HepG2 (cell line): Measurements from ENCODE around the gene POLR2M. TPM values are rescaled to one million over a fixed set of nuclear protein-coding genes. Genes with fewer than 3 reads are reported as not detected.

Source experiments
- ATAC-seq: fragments of 200-7000 bp; cut with Tn5 transposase; 3 replicates; pipeline ENCODE4 v1.9.1; 2020; ENCODE audit warnings: mild to moderate bottlenecking, moderate library complexity
- BruUV-seq: library from RNA; stranded (reverse); fragments of 400-500 nt; replicated peaks from 2 replicates; lab custom pipeline; 2021; lab: Mats Ljungman, UMichigan
- CTCF ChIA-PET: fragments of 300-600 bp; formaldehyde crosslinking; extraction: SDS; loops from one replicate; lab custom pipeline; 2021; ENCODE audit warnings: low total read pairs, inconsistent platforms, low intra/inter-chr PET ratio; lab: Yijun Ruan, JAX
- POLR2A ChIA-PET: fragments of 350-600 bp; sonication (Branson Sonifier 250); formaldehyde crosslinking; loops from one replicate; lab custom pipeline; 2020; ENCODE audit warnings: antibody characterized with exemption, inconsistent platforms; lab: Yijun Ruan, JAX
- DNase-seq: peaks from one replicate; pipeline ENCODE4 v3.0.0-alpha.2; 2015; ENCODE audit warnings: low spot score
- FAIRE-seq: peaks from 3 replicates; lab custom pipeline; 2011; peaks lifted over from hg19 to GRCh38; lab: Jason Lieb, UNC
- H2AFZ ChIP-seq: one replicate; pipeline ENCODE4 v1.6.1; 2011; ENCODE audit warnings: low read length, inconsistent platforms
- H3K27ac ChIP-seq: fragments of 300-600 bp; 3 replicates; pipeline ENCODE4 v1.8.0; 2011; ENCODE audit warnings: mixed run types, mild to moderate bottlenecking, mixed read lengths, low read length, inconsistent platforms; ENCODE audit not compliant: insufficient read depth; ENCODE audit errors: extremely low read length
- H3K27me3 ChIP-seq, 2 experiments: fragments of 200-600 bp in 1 of 2; 2 replicates in 1 of 2; 3 replicates in 1 of 2; pipeline versions ENCODE4 v1.6.0 to v1.8.0; 2011; ENCODE audit warnings: low read length in 2 of 2, mild to moderate bottlenecking in 2 of 2, moderate library complexity in 2 of 2, inconsistent platforms in 1 of 2; ENCODE audit not compliant: insufficient read depth in 2 of 2, control insufficient read depth in 1 of 2
- H3K36me3 ChIP-seq, 2 experiments: fragments of 200-600 bp in 1 of 2; replicated peaks in 1 of 2; 2 replicates in 1 of 2; 3 replicates in 1 of 2; pipeline versions ENCODE4 v1.5.1 to v1.8.0; 2011; ENCODE audit warnings: low read length in 2 of 2, inconsistent platforms in 1 of 2; ENCODE audit not compliant: insufficient read depth in 2 of 2, control insufficient read depth in 1 of 2
- H3K4me1 ChIP-seq: 2 replicates; pipeline ENCODE4 v1.5.1; 2012; ENCODE audit warnings: low read length, inconsistent platforms; ENCODE audit not compliant: insufficient read depth
- H3K4me2 ChIP-seq: 2 replicates; pipeline ENCODE4 v1.6.0; 2011; ENCODE audit warnings: low read depth, low read length, inconsistent platforms
- H3K4me3 ChIP-seq, 3 experiments: fragments of 200-600 bp in 1 of 3; sonication (generic), shearing (Covaris generic) in 1 of 3; replicated peaks in 1 of 3; 2 replicates each; pipeline ENCODE4 v1.5.1; 2011 to 2016; ENCODE audit warnings: low read length in 3 of 3, inconsistent platforms in 2 of 3, low read depth in 2 of 3, mild to moderate bottlenecking in 2 of 3, control low read depth in 1 of 3, mixed read lengths in 1 of 3; ENCODE audit not compliant: insufficient read depth in 1 of 3
- H3K79me2 ChIP-seq: one replicate; pipeline ENCODE4 v1.6.1; 2011; ENCODE audit warnings: low read length, inconsistent platforms; ENCODE audit not compliant: insufficient read depth
- H3K9ac ChIP-seq: 2 replicates; pipeline ENCODE4 v1.6.0; 2011; ENCODE audit warnings: mild to moderate bottlenecking, low read depth, low read length, inconsistent platforms; ENCODE audit not compliant: insufficient read depth
- H3K9me3 ChIP-seq: 2 replicates; pipeline ENCODE4 v1.5.1; 2012; ENCODE audit warnings: mild to moderate bottlenecking, low read length
- H4K20me1 ChIP-seq: 2 replicates; pipeline ENCODE4 v1.6.0; 2011; ENCODE audit warnings: inconsistent platforms, mild to moderate bottlenecking, low read length, moderate library complexity; ENCODE audit not compliant: insufficient read depth
- GABPB1 ChIP-seq: IDR thresholded peaks from 2 replicates; pipeline ENCODE4 v1.6.1; 2016; ENCODE audit warnings: mild to moderate bottlenecking, missing genetic modification reagents, moderate library complexity, missing compliant biosample characterization
- HOXA9 ChIP-seq: sonication (generic); formaldehyde crosslinking; IDR thresholded peaks from 2 replicates; pipeline ENCODE4 v1.8.1; 2022; ENCODE audit warnings: missing genetic modification reagents, mild to moderate bottlenecking, moderate library complexity, borderline replicate concordance
- JUND ChIP-seq: sonication (generic); formaldehyde crosslinking; IDR thresholded peaks from 2 replicates; pipeline ENCODE4 v1.8.0; 2022; ENCODE audit warnings: mild to moderate bottlenecking, missing genetic modification reagents
- KDM1A ChIP-seq: IDR thresholded peaks from 2 replicates; pipeline ENCODE4 v1.6.1; 2016; ENCODE audit warnings: missing compliant biosample characterization
- KDM5A ChIP-seq: fragments of 200-600 bp; sonication (generic); IDR thresholded peaks from 2 replicates; pipeline ENCODE4 v1.7.0; 2018; ENCODE audit warnings: antibody characterized with exemption, mild to moderate bottlenecking, low read length, borderline replicate concordance
- NFE2L2 ChIP-seq: fragments of 150-350 bp; IDR thresholded peaks from 2 replicates; pipeline ENCODE4 v1.6.1; 2014; ENCODE audit warnings: low read length
- RNF219 ChIP-seq: sonication (generic); formaldehyde crosslinking; IDR thresholded peaks from 2 replicates; pipeline ENCODE4 v1.5.0; 2020; ENCODE audit warnings: mild to moderate bottlenecking, missing genetic modification reagents
- SMYD3 ChIP-seq: sonication (generic); formaldehyde crosslinking; IDR thresholded peaks from 2 replicates; pipeline ENCODE4 v1.8.1; 2023; ENCODE audit warnings: mild to moderate bottlenecking, missing genetic modification reagents
- SP4 ChIP-seq: sonication (generic); formaldehyde crosslinking; IDR thresholded peaks from 2 replicates; pipeline ENCODE4 v1.8.1; 2023; ENCODE audit warnings: mild to moderate bottlenecking, missing genetic modification reagents
- STAG1 ChIP-seq: sonication (generic); formaldehyde crosslinking; IDR thresholded peaks from 2 replicates; pipeline ENCODE4 v1.4.0; 2020; ENCODE audit warnings: missing genetic modification reagents
- TRIM22 ChIP-seq: fragments of 450-650 bp; IDR thresholded peaks from 2 replicates; pipeline ENCODE4 v1.6.1; 2017
- ZHX2 ChIP-seq, 2 experiments: sonication (generic) in 1 of 2; formaldehyde crosslinking in 1 of 2; IDR thresholded peaks; 2 replicates each; pipeline versions ENCODE4 v1.6.1 to v1.9.0; 2014 to 2022; ENCODE audit warnings: antibody characterized with exemption in 1 of 2, borderline replicate concordance in 1 of 2, inconsistent platforms in 1 of 2, low read depth in 1 of 2, missing genetic modification reagents in 1 of 2
- ZNF772 ChIP-seq: sonication (generic); formaldehyde crosslinking; IDR thresholded peaks from 2 replicates; pipeline ENCODE4 v1.5.0; 2020; ENCODE audit warnings: mild to moderate bottlenecking, missing genetic modification reagents
- WGBS: methylation state at CpG from one replicate; pipeline ENCODE4 v1.1.6; 2017; ENCODE audit warnings: low lambda C conversion rate; 5-methylcytosine and 5-hydroxymethylcytosine counted together
- in situ Hi-C: cut with HindIII; loops from 2 replicates; pipeline ENCODE4 v1.10.0; 2017; ENCODE audit warnings: low pct_unique_long_range_greater_than_20kb; ENCODE audit not compliant: extremely low pct_ligation_motif_present
- intact Hi-C: fragments of 100-400 bp; cut with micrococcal nuclease; formaldehyde crosslinking; loops from one replicate; pipeline ENCODE4 v1.10.0; 2022; ENCODE audit not compliant: unreplicated experiment
- polyA plus RNA-seq, 8 experiments: library from polyadenylated mRNA; depleted of rRNA in 3 of 8; stranded (reverse) in 7 of 8; unstranded in 1 of 8; fragments of >200 nt; fragmentation: Illumina TruSeq in 4 of 8; extraction: Trizol in 4 of 8; gene quantifications; 2 replicates each; pipeline versions ENCODE4 v1.2.1 to v1.2.3, GENCODE V29; 2011 to 2016; ENCODE audit warnings: low read depth in 4 of 8, missing spikeins in 1 of 8, mixed read lengths in 1 of 8; ENCODE audit not compliant: insufficient read depth in 1 of 8
- total RNA-seq, 5 experiments: library from RNA; depleted of rRNA; stranded (reverse); fragments of >200 nt; fragmentation: Illumina TruSeq; extraction: Trizol; gene quantifications; 2 replicates each; pipeline ENCODE4 v1.2.3, GENCODE V29; 2016; ENCODE audit warnings: low read depth in 1 of 5

The POLR2M gene
- total and polyA plus RNA-seq, 2 of the 13 experiments (the other 11 are each of a cell fraction or from before 2014, with no cell fraction given) = 25.9 to 48.5 TPM

- TF ChIP-seq STAG1 (no peak), HOXA9 (CRISPR knock-in tag) (no peak), RNF219 (CRISPR knock-in tag) (no peak)
Observed at GRCh38 chr15:57694279-57694678, 12.2 kb upstream of the POLR2M start (continued).

GRCh38 chr15:57696146-57696545 is 10.4 kb upstream of the POLR2M start:
- Histone ChIP-seq H2AFZ (no peak overlapping the region), H3K4me3 (no peak overlapping the region), H3K27ac (no peak overlapping the region), H3K4me1 (no peaks in the 10 kb centered on the region), H3K79me2 (no peaks in the 10 kb centered on the region), H3K27me3 (peaks cover 0 to 9% of the 10 kb centered on the region in 2 experiments; a peak in 3 of 5 replicates), H4K20me1 (no peaks in the 10 kb centered on the region), H3K9ac (no peak overlapping the region), H3K36me3 (no peaks in the 10 kb centered on the region), H3K4me2 (no peak overlapping the region), H3K9me3 (no peaks in the 10 kb centered on the region)
- DNase-seq = no peak
- no peak for FAIRE-seq
- intact Hi-C loops = no loop called here
- no TSS peak for BruUV-seq
- ATAC-seq = no peak
- ChIA-PET CTCF (no interaction called here), POLR2A (no interaction called here)
- WGBS = 3% methylated on average over 5 of the region's 5 CpGs
- in situ Hi-C loops = no loop called here
- no peak for TF ChIP-seq NFE2L2
- TF ChIP-seq KDM5A = no peak
- no peak for TF ChIP-seq TRIM22
- TF ChIP-seq SMYD3 (CRISPR knock-in tag) = no peak
- TF ChIP-seq SP4 (CRISPR knock-in tag) = no peak
- TF ChIP-seq ZHX2 (IDR thresholded peaks at IDR 0.05; ENCODE audit: low read depth) = no peak
- TF ChIP-seq ZHX2 (CRISPR knock-in tag; IDR thresholded peaks at IDR 0.05; ENCODE audit: borderline replicate concordance) = no peak
- no peak for TF ChIP-seq ZNF772 (CRISPR knock-in tag)
- TF ChIP-seq JUND = no peak
- no peak for TF ChIP-seq KDM1A (CRISPR knock-in tag)
- TF ChIP-seq GABPB1 (CRISPR knock-in tag) = no peak
